H1 (cell line): ENCODE results near the gene ALPK3. TPM values are rescaled to one million over a fixed set of nuclear protein-coding genes. Genes with fewer than 3 reads are reported as not detected.

Experiments
- CTCF ChIA-PET: fragments of 300-600 bp; sonication (Branson Sonifier 250); formaldehyde crosslinking; loops from one replicate; lab custom pipeline; 2021; ENCODE audit not compliant: partially characterized antibody; lab: Charles Lee
- POLR2A ChIA-PET: fragments of 300-600 bp; sonication (Branson Sonifier 250); formaldehyde crosslinking; loops from one replicate; lab custom pipeline; 2021; ENCODE audit warnings: inconsistent platforms; ENCODE audit not compliant: partially characterized antibody; lab: Charles Lee
- DNase-seq, 2 experiments: peaks; one replicate each; pipeline versions ENCODE4 v3.0.0 to v3.0.0-alpha.2; 2010 to 2022; ENCODE audit warnings: low spot score in 2 of 2, low read depth in 1 of 2, mixed read lengths in 1 of 2
- FAIRE-seq: peaks from 2 replicates; lab custom pipeline; 2011; peaks lifted over from hg19 to GRCh38; lab: Jason Lieb, UNC
- H2AFZ ChIP-seq: 2 replicates; pipeline ENCODE4 v1.8.1; 2012; ENCODE audit warnings: low read length, inconsistent platforms
- H2AK5ac ChIP-seq: 2 replicates; pipeline ENCODE4 v1.6.1; 2013; ENCODE audit warnings: low read depth, low read length
- H2BK120ac ChIP-seq: replicated peaks from 2 replicates; pipeline ENCODE3; 2013; ENCODE audit warnings: low read depth, low read length, inconsistent platforms
- H2BK12ac ChIP-seq: 2 replicates; pipeline ENCODE4 v1.6.1; 2013; ENCODE audit warnings: low read depth, low read length
- H2BK15ac ChIP-seq: 2 replicates; pipeline ENCODE4 v1.6.1; 2013; ENCODE audit warnings: low read length
- H2BK20ac ChIP-seq: 2 replicates; pipeline ENCODE4 v1.6.1; 2013; ENCODE audit warnings: low read length
- H2BK5ac ChIP-seq: 2 replicates; pipeline ENCODE4 v1.6.1; 2013; ENCODE audit warnings: low read depth, low read length
- H3K14ac ChIP-seq: 2 replicates; pipeline ENCODE4 v1.6.1; 2013; ENCODE audit warnings: inconsistent platforms; ENCODE audit not compliant: insufficient read length
- H3K18ac ChIP-seq: 2 replicates; pipeline ENCODE4 v1.6.1; 2013; ENCODE audit warnings: low read length; ENCODE audit errors: extremely low read depth
- H3K23ac ChIP-seq: 2 replicates; pipeline ENCODE4 v1.6.1; 2013; ENCODE audit warnings: inconsistent platforms; ENCODE audit not compliant: insufficient read length
- H3K23me2 ChIP-seq: 2 replicates; pipeline ENCODE4 v1.6.1; 2013; ENCODE audit warnings: low read depth, low read length
- H3K27ac ChIP-seq: 2 replicates; pipeline ENCODE4 v1.6.1; 2011; ENCODE audit warnings: low read depth, low read length, inconsistent platforms
- H3K27me3 ChIP-seq, 4 experiments: replicated peaks in 1 of 4; 1 replicate in 1 of 4; 2 replicates in 3 of 4; pipeline versions ENCODE4 v1.6.1 to v1.8.1; 2011 to 2013; ENCODE audit warnings: low read length in 3 of 4, mild to moderate bottlenecking in 3 of 4, inconsistent platforms in 2 of 4, mixed read lengths in 2 of 4, moderate library complexity in 1 of 4; ENCODE audit not compliant: control insufficient read depth in 3 of 4, insufficient read depth in 3 of 4; ENCODE audit errors: extremely low read depth in 1 of 4
- H3K36me3 ChIP-seq, 4 experiments: 2 replicates each; pipeline versions ENCODE4 v1.6.1 to v1.8.1; 2011 to 2013; ENCODE audit warnings: mild to moderate bottlenecking in 4 of 4, low read length in 3 of 4, moderate library complexity in 2 of 4, control low read depth in 1 of 4, inconsistent platforms in 1 of 4; ENCODE audit not compliant: insufficient read depth in 4 of 4, control insufficient read depth in 2 of 4
- H3K4ac ChIP-seq: replicated peaks from 2 replicates; pipeline ENCODE3; 2013; ENCODE audit warnings: low read length, low read depth, mixed read lengths, inconsistent platforms; ENCODE audit not compliant: insufficient read length
- H3K4me1 ChIP-seq, 4 experiments: replicated peaks in 1 of 4; 1 replicate in 1 of 4; 2 replicates in 3 of 4; pipeline versions ENCODE4 v1.6.1 to v1.8.1; 2011 to 2013; ENCODE audit warnings: low read length in 3 of 4, inconsistent platforms in 2 of 4, mixed read lengths in 1 of 4; ENCODE audit not compliant: insufficient read depth in 4 of 4, control insufficient read depth in 3 of 4
- H3K4me2 ChIP-seq, 2 experiments: 2 replicates each; pipeline versions ENCODE4 v1.6.1 to v1.8.1; 2011 to 2013; ENCODE audit warnings: low read depth in 2 of 2, low read length in 2 of 2, control low read depth in 1 of 2, inconsistent platforms in 1 of 2, mild to moderate bottlenecking in 1 of 2; ENCODE audit not compliant: insufficient read depth in 1 of 2
- H3K4me3 ChIP-seq, 4 experiments: fragments of 200-600, 300-600 bp in 1 of 4; sonication (generic), shearing (Covaris generic), sonication (Bioruptor Twin) in 1 of 4; 2 replicates each; pipeline versions ENCODE4 v1.5.1 to v1.8.1; 2011 to 2016; ENCODE audit warnings: low read length in 4 of 4, low read depth in 3 of 4, control low read depth in 2 of 4, inconsistent platforms in 2 of 4, mild to moderate bottlenecking in 2 of 4, mixed read lengths in 1 of 4, moderate library complexity in 1 of 4; ENCODE audit not compliant: insufficient read depth in 2 of 4; ENCODE audit errors: extremely low read depth in 1 of 4
- H3K56ac ChIP-seq: replicated peaks from 2 replicates; pipeline ENCODE3; 2013; ENCODE audit warnings: low read depth, mild to moderate bottlenecking, mixed read lengths, low read length, inconsistent platforms; ENCODE audit not compliant: insufficient read length
- H3K79me1 ChIP-seq: 2 replicates; pipeline ENCODE4 v1.6.1; 2013; ENCODE audit warnings: low read depth, low read length, control low read depth
- H3K79me2 ChIP-seq, 2 experiments: 2 replicates each; pipeline versions ENCODE4 v1.6.1 to v1.8.1; 2012 to 2013; ENCODE audit warnings: low read length in 2 of 2, mild to moderate bottlenecking in 2 of 2, inconsistent platforms in 1 of 2; ENCODE audit not compliant: insufficient read depth in 2 of 2, control insufficient read depth in 1 of 2
- H3K9ac ChIP-seq, 4 experiments: replicated peaks in 1 of 4; 1 replicate in 1 of 4; 2 replicates in 3 of 4; pipeline versions ENCODE4 v1.6.1 to v1.8.1; 2011 to 2013; ENCODE audit warnings: low read depth in 3 of 4, low read length in 3 of 4, control low read depth in 2 of 4, mild to moderate bottlenecking in 2 of 4, moderate library complexity in 2 of 4, inconsistent platforms in 1 of 4; ENCODE audit errors: extremely low read depth in 1 of 4
- H3K9me3 ChIP-seq, 2 experiments: 2 replicates each; pipeline versions ENCODE4 v1.6.1 to v1.8.1; 2012 to 2013; ENCODE audit warnings: mild to moderate bottlenecking in 2 of 2, moderate library complexity in 2 of 2, control low read depth in 1 of 2, inconsistent platforms in 1 of 2, low read depth in 1 of 2, low read length in 1 of 2, mixed read lengths in 1 of 2; ENCODE audit not compliant: insufficient read depth in 2 of 2
- H4K20me1 ChIP-seq, 2 experiments: replicated peaks in 1 of 2; 2 replicates each; pipeline versions ENCODE3 to v1.8.1; 2011 to 2013; ENCODE audit warnings: inconsistent platforms in 2 of 2, low read length in 2 of 2, mild to moderate bottlenecking in 1 of 2; ENCODE audit not compliant: insufficient read depth in 2 of 2, control insufficient read depth in 1 of 2
- H4K5ac ChIP-seq: 2 replicates; pipeline ENCODE4 v1.6.1; 2013; ENCODE audit warnings: low read length, low read depth, mixed read lengths, inconsistent platforms; ENCODE audit not compliant: insufficient read length
- H4K8ac ChIP-seq: 2 replicates; pipeline ENCODE4 v1.8.0; 2013; ENCODE audit warnings: mild to moderate bottlenecking, moderate library complexity, low read length, inconsistent platforms; ENCODE audit not compliant: insufficient read depth; ENCODE audit errors: extremely low read depth
- H4K91ac ChIP-seq: replicated peaks from 2 replicates; pipeline ENCODE3; 2013; ENCODE audit warnings: low read length, mixed read lengths, inconsistent platforms; ENCODE audit not compliant: insufficient read length
- SIX5 ChIP-seq: IDR thresholded peaks from 2 replicates; pipeline ENCODE4 v1.6.1; 2011; ENCODE audit warnings: mild to moderate bottlenecking, low read depth, low read length
- WGBS, 2 experiments: shearing (Covaris generic) in 1 of 2; methylation state at CpG; one replicate each; pipeline versions ENCODE4 v1.1.6 to v1.1.7; 2013 to 2015; ENCODE audit warnings: low lambda C conversion rate in 2 of 2, mixed read lengths in 2 of 2, inconsistent platforms in 1 of 2, low coverage in 1 of 2, missing lambda C conversion rate in 1 of 2; ENCODE audit not compliant: insufficient replicate concordance in 2 of 2, insufficient coverage in 1 of 2, insufficient read length in 1 of 2; ENCODE audit errors: extremely low coverage in 1 of 2, missing lambda C conversion rate in 1 of 2; 5-methylcytosine and 5-hydroxymethylcytosine counted together
- polyA plus RNA-seq, 7 experiments: library from polyadenylated mRNA; depleted of rRNA in 3 of 7; stranded (reverse) in 5 of 7; unstranded in 2 of 7; fragments of >200 nt in 5 of 7; fragments of 200-250 nt in 2 of 7; gene quantifications; 1 replicate in 5 of 7; 2 replicates in 1 of 7; 4 replicates in 1 of 7; pipeline versions ENCODE4 v1.2.1 to v1.2.3, GENCODE V29; 2011 to 2013; ENCODE audit warnings: missing spikeins in 2 of 7, mixed read lengths in 2 of 7
- total RNA-seq: library from RNA; stranded (reverse); fragmentation: NEBNext Ultra II Directional; extraction: Animal tissue kit (Norgen Biotek cat#: 25700); gene quantifications from 2 replicates; pipeline ENCODE4 v1.2.1, GENCODE V29; 2021

ALPK3 gene
- total and polyA plus RNA-seq, 2 of the 8 experiments (the other 6 are each of a cell fraction or from before 2014, with no cell fraction given): 4.4 to 19.2 TPM

GRCh38 chr15:84865074-84865569 lies 48.0 kb downstream of the ALPK3 start:
- Histone ChIP-seq H3K56ac (no peak overlapping the region), H4K20me1 (peaks cover 0 to 3% of the 10 kb centered on the region in 2 experiments), H3K18ac (no peak overlapping the region), H3K9me3 (no peaks in the 10 kb centered on the region), H3K79me1 (no peaks in the 10 kb centered on the region), H3K27me3 (no peaks in the 10 kb centered on the region), H2BK5ac (no peak overlapping the region), H4K91ac (no peak overlapping the region), H3K4ac (no peak overlapping the region), H3K14ac (no peak overlapping the region), H3K27ac (no peak overlapping the region), H3K4me2 (no peak overlapping the region), H2BK120ac (no peak overlapping the region), H3K23ac (no peak overlapping the region), H2AK5ac (no peak overlapping the region), H3K4me1 (no peaks in the 10 kb centered on the region), H2BK12ac (no peak overlapping the region), H3K4me3 (no peak overlapping the region), H2BK15ac (no peak overlapping the region), H3K23me2 (no peaks in the 10 kb centered on the region), H3K79me2 (no peaks in the 10 kb centered on the region), H4K5ac (no peak overlapping the region), H2BK20ac (no peak overlapping the region), H2AFZ (no peak overlapping the region), H4K8ac (no peak overlapping the region), H3K36me3 (no peaks in the 10 kb centered on the region; a peak in 1 of 8 replicates), H3K9ac (no peak overlapping the region)
- ChIA-PET POLR2A (interaction anchor here (1.1 to 1.4 kb wide), 2 partner anchors 12 to 32 kb away, joined by 3 to 4 read pairs; no protein-coding TSS in a partner anchor), CTCF (interaction anchor here (0.6 to 7.8 kb wide), 16 partner anchors 13 to 934 kb away, joined by 3 to 74 read pairs (median 4); partner anchors contain the start of gene ALPK3)
- DNase-seq (no peak), FAIRE-seq (no peak)
- WGBS, 2 experiments: 90% methylated on average over 5 of the region's 5 CpGs; no CpG with 5 or more reads in 1 of the 2 experiments
- no peak for TF ChIP-seq SIX5
